HepG2 (cell line): Measurements from ENCODE around the gene SRSF3. TPM values are rescaled to one million over a fixed set of nuclear protein-coding genes. Genes with fewer than 3 reads are reported as not detected.
A peak's percentile ranks its signal among the peaks of the same experiment; 100 is the strongest.

Experiments used
- BRF2 ChIP-seq: sonication (generic); formaldehyde crosslinking; IDR thresholded peaks from 2 replicates; pipeline ENCODE4 v1.8.1; 2022; ENCODE audit warnings: mild to moderate bottlenecking, missing genetic modification reagents
- CREBL2 ChIP-seq: sonication (generic); formaldehyde crosslinking; IDR thresholded peaks from 2 replicates; pipeline ENCODE4 v1.8.1; 2023; ENCODE audit warnings: missing genetic modification reagents, mild to moderate bottlenecking, borderline replicate concordance
- GPN1 ChIP-seq: sonication (generic); formaldehyde crosslinking; IDR thresholded peaks from 2 replicates; pipeline ENCODE4 v1.5.1; 2020; ENCODE audit warnings: missing genetic modification reagents, borderline replicate concordance
- HMG20A ChIP-seq: IDR thresholded peaks from 2 replicates; pipeline ENCODE4 v1.6.1; 2016; ENCODE audit warnings: borderline replicate concordance
- IRF1 ChIP-seq: sonication (generic); formaldehyde crosslinking; IDR thresholded peaks from 2 replicates; pipeline ENCODE4 v1.4.0; 2020; ENCODE audit warnings: low read depth, mild to moderate bottlenecking, missing genetic modification reagents
- KLF6 ChIP-seq: IDR thresholded peaks from 2 replicates; pipeline ENCODE4 v1.8.0; 2016; ENCODE audit warnings: missing biosample characterization, missing genetic modification reagents
- MTERF4 ChIP-seq: sonication (generic); formaldehyde crosslinking; IDR thresholded peaks from 2 replicates; pipeline ENCODE4 v1.8.0; 2023; ENCODE audit warnings: mild to moderate bottlenecking, missing genetic modification reagents
- NR1H2 ChIP-seq: sonication (generic); formaldehyde crosslinking; IDR thresholded peaks from 2 replicates; pipeline ENCODE4 v1.8.1; 2022; ENCODE audit warnings: low read depth, missing genetic modification reagents, borderline replicate concordance
- PHB2 ChIP-seq: fragments of 450-650 bp; IDR thresholded peaks from 2 replicates; pipeline ENCODE4 v1.6.1; 2018; ENCODE audit not compliant: partially characterized antibody
- RCOR2 ChIP-seq: IDR thresholded peaks from 2 replicates; pipeline ENCODE4 v1.6.1; 2016; ENCODE audit warnings: missing biosample characterization, missing genetic modification reagents
- SP4 ChIP-seq: sonication (generic); formaldehyde crosslinking; IDR thresholded peaks from 2 replicates; pipeline ENCODE4 v1.8.1; 2023; ENCODE audit warnings: mild to moderate bottlenecking, missing genetic modification reagents
- SRSF9 ChIP-seq: fragments of 200-400 bp; formaldehyde crosslinking; IDR thresholded peaks from 2 replicates; pipeline ENCODE4 v1.6.1; 2018; ENCODE audit warnings: borderline replicate concordance, mild to moderate bottlenecking, low read depth, low read length; ENCODE audit not compliant: insufficient read depth, poor library complexity, severe bottlenecking
- STAT5B ChIP-seq: sonication (generic); formaldehyde crosslinking; IDR thresholded peaks from 2 replicates; pipeline ENCODE4 v1.4.0; 2020; ENCODE audit warnings: missing genetic modification reagents
- TCF7L2 ChIP-seq: IDR thresholded peaks from 2 replicates; pipeline ENCODE4 v1.6.1; 2011; ENCODE audit warnings: mild to moderate bottlenecking, low read depth, low read length, moderate library complexity
- ZFP36 ChIP-seq: fragments of 150-350 bp; IDR thresholded peaks from 2 replicates; pipeline ENCODE4 v1.6.1; 2018; ENCODE audit warnings: borderline replicate concordance, low read length, low read depth; ENCODE audit not compliant: partially characterized antibody
- ZNF138 ChIP-seq: sonication (generic); formaldehyde crosslinking; IDR thresholded peaks from 2 replicates; pipeline ENCODE4 v1.5.0; 2020; ENCODE audit warnings: mild to moderate bottlenecking, low read depth, missing genetic modification reagents
- ZNF484 ChIP-seq: sonication (generic); formaldehyde crosslinking; IDR thresholded peaks from 2 replicates; pipeline ENCODE4 v1.5.1; 2020; ENCODE audit warnings: mild to moderate bottlenecking, low read depth, missing genetic modification reagents, borderline replicate concordance
- ZNF512 ChIP-seq: sonication (generic); formaldehyde crosslinking; IDR thresholded peaks from 2 replicates; pipeline ENCODE4 v1.4.0; 2020; ENCODE audit warnings: mild to moderate bottlenecking, missing genetic modification reagents
- ZNF572 ChIP-seq: sonication (generic); formaldehyde crosslinking; IDR thresholded peaks from 2 replicates; pipeline ENCODE4 v1.5.1; 2020; ENCODE audit warnings: mild to moderate bottlenecking, missing genetic modification reagents
- ZNF674 ChIP-seq: sonication (generic); formaldehyde crosslinking; IDR thresholded peaks from 2 replicates; pipeline ENCODE4 v1.5.0; 2020; ENCODE audit warnings: low read depth, mild to moderate bottlenecking, missing genetic modification reagents
- ZNF776 ChIP-seq: sonication (generic); formaldehyde crosslinking; IDR thresholded peaks from 2 replicates; pipeline ENCODE4 v1.4.0; 2020; ENCODE audit warnings: mild to moderate bottlenecking, missing genetic modification reagents
- ZNF788 ChIP-seq: sonication (generic); formaldehyde crosslinking; IDR thresholded peaks from 2 replicates; pipeline ENCODE4 v1.5.0; 2020; ENCODE audit warnings: mild to moderate bottlenecking, missing genetic modification reagents, borderline replicate concordance
- polyA plus RNA-seq, 8 experiments: library from polyadenylated mRNA; depleted of rRNA in 3 of 8; stranded (reverse) in 7 of 8; unstranded in 1 of 8; fragments of >200 nt; fragmentation: Illumina TruSeq in 4 of 8; extraction: Trizol in 4 of 8; gene quantifications; 2 replicates each; pipeline versions ENCODE4 v1.2.1 to v1.2.3, GENCODE V29; 2011 to 2016; ENCODE audit warnings: low read depth in 4 of 8, missing spikeins in 1 of 8, mixed read lengths in 1 of 8; ENCODE audit not compliant: insufficient read depth in 1 of 8
- total RNA-seq, 5 experiments: library from RNA; depleted of rRNA; stranded (reverse); fragments of >200 nt; fragmentation: Illumina TruSeq; extraction: Trizol; gene quantifications; 2 replicates each; pipeline ENCODE4 v1.2.3, GENCODE V29; 2016; ENCODE audit warnings: low read depth in 1 of 5

Gene SRSF3
- total and polyA plus RNA-seq, 2 of the 13 experiments (the other 11 are each of a cell fraction or from before 2014, with no cell fraction given): 206 to 684 TPM

- TF ChIP-seq ZNF512 (CRISPR knock-in tag) (no peak), ZNF484 (CRISPR knock-in tag) (0 out of 2 replicates have a peak, but pooled peaks have one; percentile 54), GPN1 (CRISPR knock-in tag) (no peak), SRSF9 (no peak), ZFP36 (no peak), ZNF572 (CRISPR knock-in tag) (peak; percentile 85; the same call in 1 of the 2 replicates), RCOR2 (CRISPR knock-in tag) (no peak), NR1H2 (CRISPR knock-in tag) (no peak), KLF6 (CRISPR knock-in tag) (no peak), ZNF788 (CRISPR knock-in tag) (no peak), HMG20A (CRISPR knock-in tag) (no peak), ZNF674 (CRISPR knock-in tag) (no peak), ZNF138 (no peak), STAT5B (CRISPR knock-in tag) (no peak), CREBL2 (peak; percentile 33; the same call in 1 of the 2 replicates), PHB2 (no peak), IRF1 (CRISPR knock-in tag) (no peak), MTERF4 (CRISPR knock-in tag) (no peak), SP4 (CRISPR knock-in tag) (no peak), TCF7L2 (no peak), BRF2 (CRISPR knock-in tag) (no peak), ZNF776 (CRISPR knock-in tag) (no peak)
Observed at GRCh38 chr6:36593569-36594028, 563 bp upstream of the SRSF3 start (continued).
